IMR-90 (cell line): ENCODE measurements around the gene GRIK5.

Source experiments
- CEBPB ChIP-seq: IDR thresholded peaks from 2 replicates; pipeline ENCODE4 v1.6.1; 2012; ENCODE audit warnings: low read depth, low read length, improper control_type of control experiment
- CHD1 ChIP-seq: IDR thresholded peaks from 2 replicates; pipeline ENCODE4 v1.6.1; 2012; ENCODE audit warnings: low read depth, low read length, improper control_type of control experiment
- CTCF ChIP-seq: conservative IDR thresholded peaks from 2 replicates; pipeline ENCODE4 v1.5.1; 2012; ENCODE audit warnings: mild to moderate bottlenecking, low read depth, low read length, improper control_type of control experiment
- MAFK ChIP-seq: IDR thresholded peaks from 2 replicates; pipeline ENCODE4 v1.6.1; 2012; ENCODE audit warnings: low read depth, low read length, improper control_type of control experiment
- MXI1 ChIP-seq: IDR thresholded peaks from 2 replicates; pipeline ENCODE4 v1.6.1; 2012; ENCODE audit warnings: low read depth, mild to moderate bottlenecking, low read length, moderate library complexity, borderline replicate concordance
- POLR2A ChIP-seq: IDR thresholded peaks from 2 replicates; pipeline ENCODE4 v1.6.1; 2012; ENCODE audit warnings: mild to moderate bottlenecking, low read depth, low read length
- RFX5 ChIP-seq: IDR thresholded peaks from 2 replicates; pipeline ENCODE4 v1.8.0; 2012; ENCODE audit warnings: low read depth, mild to moderate bottlenecking, low read length, moderate library complexity
- SMC3 ChIP-seq: fragments of 150-350 bp; IDR thresholded peaks from 2 replicates; pipeline ENCODE4 v1.6.1; 2016; ENCODE audit warnings: low read depth, mild to moderate bottlenecking, antibody characterized with exemption, low read length, moderate library complexity
- TF ChIP-seq, protein P1 (sequence below): fragments of 150-350 bp; IDR thresholded peaks from 2 replicates; pipeline ENCODE4 v1.6.1; 2016; ENCODE audit warnings: low read depth, mild to moderate bottlenecking, low read length, moderate library complexity, borderline replicate concordance

- TF ChIP-seq CTCF, result no peak
- no peak for TF ChIP-seq POLR2A
- no peak for TF ChIP-seq RFX5
- no peak for TF ChIP-seq CEBPB
- TF ChIP-seq, protein P1, sequence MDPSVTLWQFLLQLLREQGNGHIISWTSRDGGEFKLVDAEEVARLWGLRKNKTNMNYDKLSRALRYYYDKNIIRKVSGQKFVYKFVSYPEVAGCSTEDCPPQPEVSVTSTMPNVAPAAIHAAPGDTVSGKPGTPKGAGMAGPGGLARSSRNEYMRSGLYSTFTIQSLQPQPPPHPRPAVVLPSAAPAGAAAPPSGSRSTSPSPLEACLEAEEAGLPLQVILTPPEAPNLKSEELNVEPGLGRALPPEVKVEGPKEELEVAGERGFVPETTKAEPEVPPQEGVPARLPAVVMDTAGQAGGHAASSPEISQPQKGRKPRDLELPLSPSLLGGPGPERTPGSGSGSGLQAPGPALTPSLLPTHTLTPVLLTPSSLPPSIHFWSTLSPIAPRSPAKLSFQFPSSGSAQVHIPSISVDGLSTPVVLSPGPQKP, result no peak
- no peak for TF ChIP-seq MAFK
- no peak for TF ChIP-seq SMC3
- TF ChIP-seq MXI1, result no peak
- no peak for TF ChIP-seq CHD1
Observed at GRCh38 chr19:42093926-42094325, 23.9 kb upstream of the GRIK5 start.
